PC-9 (cell line): Measurements from ENCODE around the gene KIR3DL1. TPM values are rescaled to one million over a fixed set of nuclear protein-coding genes. Genes with fewer than 3 reads are reported as not detected.
"Not testable (repeated sequence)": the region's sequence is repeated elsewhere in the genome, so short reads cannot be mapped to it uniquely, and the experiment has no call there.

Source experiments
- BruUV-seq: library from RNA; stranded (reverse); fragments of 400-500 nt; replicated peaks from 2 replicates; lab custom pipeline; 2021; lab: Mats Ljungman, UMichigan
- CTCF ChIA-PET: fragments of 300-600 bp; sonication (Branson Sonifier 250); formaldehyde crosslinking; loops from one replicate; lab custom pipeline; 2022; ENCODE audit warnings: antibody characterized with exemption; lab: Charles Lee
- POLR2A ChIA-PET: fragments of 300-600 bp; sonication (Branson Sonifier 250); formaldehyde crosslinking; loops from one replicate; lab custom pipeline; 2022; ENCODE audit warnings: antibody characterized with exemption; ENCODE audit not compliant: unreplicated experiment; lab: Charles Lee
- DNase-seq, 2 experiments: peaks; one replicate each; pipeline versions ENCODE4 v3.0.0 to v3.0.0-alpha.2; 2015 to 2022; ENCODE audit warnings: mixed read lengths in 1 of 2
- H2AFZ ChIP-seq: fragments of 200-600 bp; sonication (generic); 2 replicates; pipeline ENCODE4 v1.8.1; 2017; ENCODE audit warnings: antibody characterized with exemption
- H3F3A ChIP-seq: fragments of 200-600 bp; sonication (generic); 2 replicates; pipeline ENCODE4 v1.8.1; 2017; ENCODE audit warnings: antibody characterized with exemption, mild to moderate bottlenecking, low read depth; ENCODE audit not compliant: insufficient read depth
- H3K27ac ChIP-seq: fragments of 200-600 bp; sonication (generic); 2 replicates; pipeline ENCODE4 v1.6.1; 2016; ENCODE audit warnings: mixed run types
- H3K27me3 ChIP-seq: fragments of 200-600 bp; sonication (generic); 2 replicates; pipeline ENCODE4 v1.6.1; 2016; ENCODE audit warnings: low read depth, mixed run types; ENCODE audit not compliant: insufficient read depth
- H3K36me3 ChIP-seq: fragments of 200-600 bp; sonication (generic); 2 replicates; pipeline ENCODE4 v1.6.1; 2016; ENCODE audit warnings: low read depth, mixed run types
- H3K4me1 ChIP-seq: fragments of 200-600 bp; sonication (generic); replicated peaks from 2 replicates; pipeline ENCODE4 v1.6.1; 2016; ENCODE audit warnings: mixed run types; ENCODE audit not compliant: insufficient read depth
- H3K4me2 ChIP-seq: fragments of 200-600 bp; sonication (generic); 2 replicates; pipeline ENCODE4 v1.6.1; 2017; ENCODE audit warnings: mixed run types
- H3K4me3 ChIP-seq: fragments of 200-600 bp; sonication (generic); 2 replicates; pipeline ENCODE4 v1.6.1; 2016; ENCODE audit warnings: mixed run types
- H3K79me2 ChIP-seq: fragments of 200-600 bp; sonication (generic); 2 replicates; pipeline ENCODE4 v1.6.1; 2017; ENCODE audit warnings: low read depth, mixed run types
- H3K9me2 ChIP-seq: fragments of 200-600 bp; sonication (generic); 2 replicates; pipeline ENCODE4 v1.8.1; 2017; ENCODE audit warnings: mild to moderate bottlenecking; ENCODE audit not compliant: insufficient read depth
- H3K9me3 ChIP-seq: fragments of 200-600 bp; sonication (generic); 2 replicates; pipeline ENCODE4 v1.8.1; 2016; ENCODE audit warnings: low read depth; ENCODE audit not compliant: insufficient read depth
- H4K20me1 ChIP-seq: fragments of 200-600 bp; sonication (generic); 2 replicates; pipeline ENCODE4 v1.8.1; 2017; ENCODE audit not compliant: insufficient read depth
- EZH2 ChIP-seq: fragments of 200-600 bp; sonication (generic); IDR thresholded peaks from 2 replicates; pipeline ENCODE4 v1.8.0; 2017; ENCODE audit warnings: antibody characterized with exemption, low read depth
- intact Hi-C: fragments of 100-400 bp; cut with micrococcal nuclease; formaldehyde crosslinking; loops from one replicate; pipeline ENCODE4 v1.10.0; 2022; ENCODE audit not compliant: unreplicated experiment
- total RNA-seq: library from RNA; stranded (reverse); gene quantifications from 2 replicates; pipeline ENCODE4 v1.2.3, GENCODE V29; 2021
- TF ChIP-seq, protein P1 (sequence below): fragments of 200-600 bp; sonication (generic); conservative IDR thresholded peaks from 2 replicates; pipeline ENCODE4 v1.6.1; 2017; ENCODE audit warnings: mixed run types, antibody characterized with exemption, mild to moderate bottlenecking, moderate library complexity

KIR3DL1 gene
- total RNA-seq, 1 experiment from 2014 or later = not detected

- Histone ChIP-seq H3K27ac (no peak overlapping the region), H3K4me3 (no peak overlapping the region), H3K9me3 (no peaks in the 10 kb centered on the region), H3K9me2 (no peaks in the 10 kb centered on the region), H3K79me2 (no peaks in the 10 kb centered on the region), H3K4me1 (no peaks in the 10 kb centered on the region), H4K20me1 (no peaks in the 10 kb centered on the region), H3K36me3 (no peaks in the 10 kb centered on the region), H3F3A (no peaks in the 10 kb centered on the region), H3K4me2 (no peak overlapping the region), H2AFZ (no peak overlapping the region), H3K27me3 (peaks cover 58% of the 10 kb centered on the region)
- DNase-seq = no peak
- ChIA-PET CTCF (no interaction called here), POLR2A (no interaction called here)
- no peak for TF ChIP-seq EZH2
- TF ChIP-seq, protein P1, sequence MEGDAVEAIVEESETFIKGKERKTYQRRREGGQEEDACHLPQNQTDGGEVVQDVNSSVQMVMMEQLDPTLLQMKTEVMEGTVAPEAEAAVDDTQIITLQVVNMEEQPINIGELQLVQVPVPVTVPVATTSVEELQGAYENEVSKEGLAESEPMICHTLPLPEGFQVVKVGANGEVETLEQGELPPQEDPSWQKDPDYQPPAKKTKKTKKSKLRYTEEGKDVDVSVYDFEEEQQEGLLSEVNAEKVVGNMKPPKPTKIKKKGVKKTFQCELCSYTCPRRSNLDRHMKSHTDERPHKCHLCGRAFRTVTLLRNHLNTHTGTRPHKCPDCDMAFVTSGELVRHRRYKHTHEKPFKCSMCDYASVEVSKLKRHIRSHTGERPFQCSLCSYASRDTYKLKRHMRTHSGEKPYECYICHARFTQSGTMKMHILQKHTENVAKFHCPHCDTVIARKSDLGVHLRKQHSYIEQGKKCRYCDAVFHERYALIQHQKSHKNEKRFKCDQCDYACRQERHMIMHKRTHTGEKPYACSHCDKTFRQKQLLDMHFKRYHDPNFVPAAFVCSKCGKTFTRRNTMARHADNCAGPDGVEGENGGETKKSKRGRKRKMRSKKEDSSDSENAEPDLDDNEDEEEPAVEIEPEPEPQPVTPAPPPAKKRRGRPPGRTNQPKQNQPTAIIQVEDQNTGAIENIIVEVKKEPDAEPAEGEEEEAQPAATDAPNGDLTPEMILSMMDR = no peak
- intact Hi-C loops = no loop called here
- no TSS peak for BruUV-seq
Measured at GRCh38 chr19:54817670-54818536, 1.6 kb downstream of the KIR3DL1 start.

GRCh38 chr19:54824416-54824815 lies 8.1 kb downstream of the KIR3DL1 start:
- H4K20me1 ChIP-seq, H3K4me1 ChIP-seq, H3K9me3 ChIP-seq, CTCF ChIA-PET, intact Hi-C loops, H3F3A ChIP-seq, BruUV-seq, H3K27ac ChIP-seq, H2AFZ ChIP-seq, H3K9me2 ChIP-seq, H3K36me3 ChIP-seq, H3K4me2 ChIP-seq, H3K79me2 ChIP-seq, DNase-seq, POLR2A ChIA-PET, H3K4me3 ChIP-seq: not testable (repeated sequence)
- H3K27me3 ChIP-seq = peaks cover 48% of the 10 kb centered on the region

DNA sequence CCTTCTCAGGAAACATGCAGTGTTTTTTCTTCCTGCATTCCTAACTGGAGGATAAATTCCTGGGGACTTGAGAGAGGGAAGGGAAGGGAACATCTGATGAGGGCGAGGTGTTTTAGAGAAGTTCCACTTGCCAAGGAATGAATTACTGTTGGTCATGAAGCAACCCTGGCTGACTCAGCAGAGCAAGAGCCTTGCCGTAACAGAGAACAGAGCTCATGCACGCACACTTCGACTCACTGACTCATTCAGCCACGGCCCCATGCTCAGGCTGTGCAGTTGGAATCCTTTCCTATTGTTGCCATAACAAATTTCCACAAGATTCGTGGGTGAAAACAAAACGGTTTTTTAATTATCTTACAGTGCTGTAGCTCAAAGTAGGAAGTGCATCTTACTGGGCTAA lies 9.1 kb downstream of the KIR3DL1 start:
- peaks cover 46% of the 10 kb centered on the region for H3K27me3 ChIP-seq
- H3K9me2 ChIP-seq, H3F3A ChIP-seq, H3K79me2 ChIP-seq, H3K9me3 ChIP-seq, H3K4me1 ChIP-seq, H3K4me3 ChIP-seq, BruUV-seq, H3K27ac ChIP-seq, H2AFZ ChIP-seq, intact Hi-C loops, DNase-seq, H3K36me3 ChIP-seq, H3K4me2 ChIP-seq, POLR2A ChIA-PET, H4K20me1 ChIP-seq, CTCF ChIA-PET: not testable (repeated sequence)

GRCh38 chr19:54828064-54828463 lies 11.8 kb downstream of the KIR3DL1 start:
- H3K4me2 ChIP-seq, H3K4me3 ChIP-seq, H3K27ac ChIP-seq, BruUV-seq, H3K36me3 ChIP-seq, H2AFZ ChIP-seq, H3K9me2 ChIP-seq, H4K20me1 ChIP-seq, H3K79me2 ChIP-seq, H3F3A ChIP-seq, intact Hi-C loops, H3K9me3 ChIP-seq, H3K4me1 ChIP-seq, CTCF ChIA-PET, DNase-seq: not testable (repeated sequence)
- H3K27me3 ChIP-seq = peaks cover 36% of the 10 kb centered on the region
- POLR2A ChIA-PET = interaction anchor here (0.6 kb wide), 1 partner anchor 1139 kb away, joined by 3 read pairs; no protein-coding TSS in a partner anchor

DNA sequence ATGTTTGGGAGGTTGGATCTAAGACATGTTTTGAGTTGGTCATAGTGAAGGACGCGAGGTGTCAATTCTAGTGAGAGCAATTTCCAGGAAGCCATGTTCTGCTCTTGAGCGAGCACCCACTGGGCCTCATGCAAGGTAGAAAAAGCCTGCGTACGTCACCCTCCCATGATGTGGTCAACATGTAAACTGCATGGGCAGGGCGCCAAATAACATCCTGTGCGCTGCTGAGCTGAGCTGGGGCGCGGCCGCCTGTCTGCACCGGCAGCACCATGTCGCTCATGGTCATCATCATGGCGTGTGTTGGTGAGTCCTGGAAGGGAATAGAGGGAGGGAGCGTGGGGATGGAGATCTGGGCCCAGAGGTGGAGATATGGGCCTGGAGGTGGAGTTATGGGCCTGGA lies 16.2 kb downstream of the KIR3DL1 start, which contains the start of gene KIR2DS4:
KIR2DS4 (plus strand) TSS at position 181 of the 400 bp plus-strand sequence.
- H3K27ac ChIP-seq, DNase-seq, H3K36me3 ChIP-seq, H3K4me3 ChIP-seq, H3F3A ChIP-seq, POLR2A ChIA-PET, H3K9me3 ChIP-seq, H2AFZ ChIP-seq, H3K4me2 ChIP-seq, H3K9me2 ChIP-seq, intact Hi-C loops, H4K20me1 ChIP-seq, H3K79me2 ChIP-seq, H3K4me1 ChIP-seq, BruUV-seq, CTCF ChIA-PET: not testable (repeated sequence)
- peaks cover 23% of the 10 kb centered on the region for H3K27me3 ChIP-seq

GRCh38 chr19:54835126-54835525 lies 18.9 kb downstream of the KIR3DL1 start:
- H3K36me3 ChIP-seq, CTCF ChIA-PET, POLR2A ChIA-PET, H3K79me2 ChIP-seq, H4K20me1 ChIP-seq, H3F3A ChIP-seq, intact Hi-C loops, H3K27ac ChIP-seq, H3K4me3 ChIP-seq, H3K4me1 ChIP-seq, H3K9me3 ChIP-seq, H3K9me2 ChIP-seq, H3K4me2 ChIP-seq, H2AFZ ChIP-seq, BruUV-seq, DNase-seq: not testable (repeated sequence)
- peaks cover 24% of the 10 kb centered on the region for H3K27me3 ChIP-seq
